ENCODE results near the gene KCNK7. TPM values are rescaled to one million over a fixed set of nuclear protein-coding genes. Genes with fewer than 3 reads are reported as not detected.

KCNK7 gene
- total RNA-seq, 1 donor from 2014 or later = not detected

Other genes with a start within 250 kb of the KCNK7 start
- gene TIGD3, start 241.0 kb downstream of the KCNK7 start, total RNA-seq = 0.43 TPM
- 14.5 TPM for gene SLC25A45, start 213.2 kb downstream of the KCNK7 start, total RNA-seq
- gene FRMD8, start 209.2 kb downstream of the KCNK7 start, total RNA-seq = 9.3 TPM
- gene NEAT1, start 173.0 kb downstream of the KCNK7 start, total RNA-seq = 766 TPM
- 2,761 TPM for gene MALAT1, start 96.8 kb downstream of the KCNK7 start, total RNA-seq
- 67.6 TPM for gene SCYL1, start 70.7 kb downstream of the KCNK7 start, total RNA-seq
- gene LTBP3, start 37.4 kb downstream of the KCNK7 start, total RNA-seq = 42.3 TPM
- gene ZNRD2, start 25.3 kb downstream of the KCNK7 start, total RNA-seq = 17.0 TPM
- 19.0 TPM for gene FAM89B, start 23.3 kb downstream of the KCNK7 start, total RNA-seq
- 13.5 TPM for gene EHBP1L1, start 19.7 kb downstream of the KCNK7 start, total RNA-seq
- gene MAP3K11, start 18.4 kb upstream of the KCNK7 start, total RNA-seq = 85.4 TPM
- gene PCNX3, start 20.0 kb upstream of the KCNK7 start, total RNA-seq = 16.8 TPM
- 29.5 TPM for gene SIPA1, start 42.3 kb upstream of the KCNK7 start, total RNA-seq
- gene RELA, start 67.1 kb upstream of the KCNK7 start, total RNA-seq = 34.3 TPM
- gene KAT5, start 116.5 kb upstream of the KCNK7 start, total RNA-seq = 19.4 TPM
- 24.2 TPM for gene RNASEH2C, start 125.0 kb upstream of the KCNK7 start, total RNA-seq
- gene AP5B1, start 185.2 kb upstream of the KCNK7 start, total RNA-seq = 13.4 TPM
- gene OVOL1, start 191.3 kb upstream of the KCNK7 start, total RNA-seq = 0.23 TPM
- not detected for gene SNX32, start 238.2 kb upstream of the KCNK7 start, total RNA-seq